HG03060 (cell line): Measurements from ENCODE around the gene PHACTR1.

Experiments used
- ATAC-seq: cut with Tn5 transposase; IDR thresholded peaks from one replicate; pipeline ENCODE4 v1.9.1; 2021; ENCODE audit warnings: low read depth, moderate number of reproducible peaks; ENCODE audit not compliant: unreplicated experiment

PHACTR1 gene

DNA sequence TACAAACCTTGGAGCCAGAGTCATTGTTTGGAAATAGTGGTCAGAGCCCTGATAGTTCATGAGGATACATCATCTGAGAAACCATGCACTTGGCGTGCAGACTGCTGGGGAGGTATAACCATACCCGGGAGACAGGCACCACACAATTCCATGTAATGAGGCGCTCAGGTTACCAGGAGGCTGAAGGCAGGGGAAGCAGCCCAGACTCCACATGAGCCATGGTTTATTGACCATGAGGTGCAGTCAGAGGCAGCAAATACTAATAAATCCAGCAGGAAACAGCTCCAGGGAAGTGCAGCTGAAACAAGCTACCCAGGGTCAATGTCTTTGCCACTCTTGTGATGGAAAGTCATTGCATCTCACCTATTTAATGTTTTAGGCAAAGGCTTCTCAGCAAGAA, 455.7 kb downstream of the PHACTR1 start:
- ATAC-seq = no peak

DNA sequence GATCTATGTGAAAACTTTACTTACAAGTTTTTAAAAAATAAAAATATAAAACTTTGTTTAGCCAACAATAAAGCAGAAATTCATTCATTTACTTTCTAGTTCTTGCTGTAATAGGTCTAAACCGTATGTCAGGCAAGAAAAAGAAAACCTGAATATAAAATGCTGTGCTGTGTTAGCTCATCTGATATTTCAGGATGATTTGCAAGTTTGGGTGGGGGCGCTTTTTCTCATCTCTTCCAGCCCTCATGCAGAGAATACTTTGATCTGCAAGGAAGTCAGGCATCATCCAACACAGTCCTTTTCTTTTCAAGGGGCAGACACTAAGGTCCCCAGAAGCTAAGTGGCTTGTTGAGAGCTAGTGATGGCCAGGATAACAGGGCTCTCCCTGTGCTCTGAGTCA, 458.5 kb downstream of the PHACTR1 start:
- ATAC-seq = no peak

DNA sequence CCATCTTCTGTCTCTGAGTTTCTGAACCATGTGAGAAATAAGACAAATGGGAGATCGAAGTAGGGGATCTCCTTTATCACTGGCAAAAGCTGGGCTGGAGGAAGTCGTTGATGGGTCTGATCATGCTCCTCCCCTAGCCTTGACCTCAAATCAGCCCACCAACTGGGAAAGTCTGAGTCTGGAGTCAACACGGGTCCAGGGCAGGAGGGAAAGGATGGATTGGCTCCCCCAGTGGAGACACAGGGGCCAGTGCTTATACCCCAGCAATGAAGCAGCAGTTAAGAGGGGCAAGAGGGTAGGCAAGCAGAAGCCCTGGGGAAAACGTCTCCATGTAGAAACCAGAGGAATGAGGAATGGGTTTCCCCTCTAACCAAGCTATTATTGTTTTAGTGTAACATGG, 459.2 kb downstream of the PHACTR1 start:
- no peak for ATAC-seq

DNA sequence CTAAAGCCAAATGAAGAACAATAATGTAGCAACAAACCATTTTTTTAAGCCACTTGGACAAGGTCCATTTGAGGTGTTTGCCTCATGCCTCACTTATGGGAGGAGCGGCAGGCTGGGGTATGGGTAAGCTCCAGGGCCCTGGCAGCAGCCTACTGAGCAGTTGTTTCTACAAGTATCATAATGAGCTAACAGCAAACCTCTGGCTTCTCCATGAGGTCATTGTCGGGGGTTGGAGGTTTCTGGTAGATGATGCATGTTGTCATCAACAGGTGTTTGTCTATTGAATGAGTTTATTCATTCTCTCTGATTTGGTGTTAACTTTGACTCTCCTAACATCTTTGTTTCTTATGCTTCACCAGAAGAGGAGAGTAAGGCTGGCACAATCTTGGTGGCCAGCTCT, 461.1 kb downstream of the PHACTR1 start:
- ATAC-seq = no peak

DNA sequence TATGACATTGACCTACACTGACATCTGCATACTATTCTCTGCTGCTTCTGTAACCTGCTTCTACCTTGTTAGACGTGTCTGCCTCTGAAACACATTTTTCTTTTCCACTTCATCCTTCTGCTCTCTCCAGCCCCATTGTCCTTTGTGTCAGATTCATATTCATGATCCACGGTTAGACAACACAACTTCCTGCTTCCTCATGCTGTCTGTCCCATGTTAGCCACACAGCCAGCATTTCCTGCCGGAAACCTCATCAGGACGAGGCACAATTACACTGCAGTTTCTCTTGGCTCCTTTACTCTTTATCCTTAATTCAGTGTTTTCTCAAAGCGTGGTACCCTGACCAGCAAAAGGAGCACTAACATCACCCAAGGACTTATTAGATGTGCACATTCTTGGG, 461.5 kb downstream of the PHACTR1 start:
- ATAC-seq = no peak

DNA sequence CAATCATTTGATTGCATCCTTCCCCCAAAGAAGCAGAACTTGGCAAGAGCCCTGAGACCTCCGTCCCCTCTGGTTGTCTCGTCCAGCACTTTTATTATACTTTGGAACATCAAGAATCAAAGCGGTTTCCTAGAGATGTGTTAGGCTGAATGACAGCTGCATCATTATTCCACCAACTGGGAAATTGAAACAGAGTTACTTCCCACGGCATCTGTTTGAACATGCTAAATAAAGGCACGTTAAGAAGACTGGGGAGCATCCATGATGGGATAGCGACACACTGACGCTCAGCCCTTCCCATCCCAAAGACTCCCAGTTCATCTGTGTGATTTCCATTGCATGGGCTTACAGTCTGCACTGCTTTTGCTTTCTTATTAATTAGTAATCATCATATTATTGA, 464.0 kb downstream of the PHACTR1 start:
- ATAC-seq = no peak

DNA sequence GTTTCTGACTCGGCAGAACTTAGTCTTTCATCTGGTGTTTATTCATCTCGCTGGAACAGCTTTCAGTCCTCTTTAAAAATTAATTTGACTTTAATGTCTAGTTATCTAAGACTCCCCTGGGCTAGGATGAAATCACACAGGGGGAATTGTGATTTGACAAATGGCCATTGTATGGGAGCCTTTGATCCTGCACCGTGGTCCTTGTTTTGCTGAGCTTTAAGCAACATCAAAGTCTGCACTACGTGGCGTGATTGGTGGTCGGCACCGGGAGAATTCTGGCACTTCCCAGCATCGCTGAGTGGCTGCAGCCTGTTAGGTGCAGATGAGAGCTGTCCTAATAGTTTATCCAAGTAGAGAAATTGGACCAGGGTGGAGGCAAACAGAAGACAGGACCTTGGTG, 464.8 kb downstream of the PHACTR1 start:
- ATAC-seq = no peak

DNA sequence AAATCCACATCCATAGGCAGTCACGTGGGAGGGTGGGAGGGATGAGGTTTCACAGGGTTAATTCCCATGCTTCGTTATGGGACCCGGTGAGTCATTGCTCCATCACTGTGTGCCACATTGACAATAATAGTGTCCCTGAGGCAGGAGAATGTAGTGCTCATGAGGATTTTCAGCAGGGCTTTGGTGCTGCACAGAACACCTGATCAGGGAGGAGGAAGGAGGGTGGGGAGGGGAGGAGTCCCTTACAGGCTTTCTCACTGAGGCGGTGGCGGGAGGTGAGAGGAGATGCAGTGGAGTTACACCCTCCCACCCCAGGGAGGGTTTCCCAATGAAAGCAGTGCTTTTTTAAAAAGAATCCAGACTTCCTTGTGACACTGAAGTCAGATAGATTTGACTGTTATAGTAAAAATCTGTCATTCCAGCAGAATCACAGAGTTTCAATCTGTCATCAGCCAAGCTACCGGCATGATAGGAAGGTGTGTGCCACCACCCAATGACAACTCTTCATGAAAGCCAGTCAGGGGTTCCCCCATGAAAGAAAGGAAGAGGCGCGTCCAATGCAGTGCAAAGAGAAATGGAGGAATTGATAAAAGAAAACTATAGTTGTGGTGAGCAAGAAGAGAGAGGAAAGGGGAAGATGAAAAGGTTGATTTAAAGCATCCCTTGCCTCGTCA, 467.0 kb downstream of the PHACTR1 start:
- no peak for ATAC-seq

DNA sequence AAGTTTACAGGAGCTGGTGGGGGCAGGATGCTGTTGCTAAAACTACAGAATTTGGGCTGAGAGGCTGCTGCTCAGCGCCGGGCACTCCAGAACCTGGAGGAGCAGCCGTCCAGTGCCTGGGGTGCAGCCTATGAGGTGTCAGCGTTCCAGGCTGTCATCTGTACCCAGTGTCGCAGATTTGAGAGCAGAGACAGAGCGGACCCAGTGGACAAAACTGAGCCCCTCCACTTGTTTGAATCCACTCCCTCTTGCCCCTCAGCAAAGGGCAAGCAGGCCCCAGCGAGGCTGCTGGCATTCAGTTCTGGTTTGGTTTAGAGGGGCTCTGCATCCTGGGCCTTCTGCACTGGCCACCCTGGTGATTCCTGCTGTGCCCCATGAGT, 467.5 kb downstream of the PHACTR1 start:
- ATAC-seq = no peak

DNA sequence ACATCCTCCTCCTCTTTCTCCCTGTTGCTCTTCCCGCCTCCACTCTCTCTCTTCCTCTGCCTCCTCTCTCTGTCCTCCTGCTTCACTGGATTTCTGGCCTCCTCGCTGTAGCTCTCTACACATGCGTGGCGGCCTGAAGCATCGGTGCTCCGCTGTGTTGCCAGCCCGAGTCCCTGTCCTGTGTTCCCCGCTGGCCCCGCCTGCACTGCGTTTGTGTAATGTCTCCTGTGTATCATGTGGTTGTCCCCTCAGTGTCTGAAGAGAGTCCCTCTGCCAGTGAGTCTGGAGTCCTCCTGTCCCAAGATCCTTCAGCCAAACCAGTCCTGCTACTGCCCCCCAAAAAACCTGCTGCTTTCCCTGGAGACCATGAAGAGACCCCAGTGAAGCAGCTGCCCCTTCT, 468.0 kb downstream of the PHACTR1 start:
- no peak for ATAC-seq

DNA sequence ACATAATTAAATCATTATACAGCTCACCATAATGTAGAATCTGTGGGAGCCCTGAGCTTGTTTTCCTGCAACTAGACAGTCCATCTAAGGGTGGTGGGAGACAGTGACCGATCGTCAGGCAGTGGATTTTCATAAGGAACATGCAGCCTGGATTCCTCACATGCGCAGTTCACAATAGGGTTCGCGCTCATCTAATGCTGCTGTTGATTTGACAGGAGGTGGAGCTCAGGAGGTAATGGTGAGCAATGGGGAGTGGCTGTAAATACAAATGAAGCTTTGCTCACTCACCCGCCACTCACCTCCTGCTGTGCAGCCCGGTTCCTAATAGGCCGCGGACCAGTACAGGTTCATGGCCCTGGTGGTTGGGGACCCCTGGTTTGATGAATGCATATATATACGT, 470.3 kb downstream of the PHACTR1 start:
- no peak for ATAC-seq

DNA sequence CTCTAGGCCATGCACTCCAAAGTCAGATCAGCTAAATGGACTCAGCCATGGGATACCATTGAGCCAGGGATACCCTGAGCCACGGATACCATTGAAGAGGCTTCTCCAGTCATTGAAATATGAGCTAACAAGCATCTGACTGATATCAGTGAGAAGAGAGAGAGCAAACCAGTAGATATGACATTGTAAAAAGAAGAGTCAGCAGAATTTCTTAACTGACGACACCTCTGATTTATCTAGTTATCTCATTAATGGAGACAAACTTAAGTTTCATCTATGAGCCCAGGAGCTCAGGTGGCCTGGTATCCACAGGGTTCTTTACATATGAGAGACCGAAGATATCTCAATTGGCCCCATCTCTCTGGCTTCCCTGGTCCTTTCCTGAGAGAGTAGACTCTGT, 471.1 kb downstream of the PHACTR1 start:
- ATAC-seq = no peak

DNA sequence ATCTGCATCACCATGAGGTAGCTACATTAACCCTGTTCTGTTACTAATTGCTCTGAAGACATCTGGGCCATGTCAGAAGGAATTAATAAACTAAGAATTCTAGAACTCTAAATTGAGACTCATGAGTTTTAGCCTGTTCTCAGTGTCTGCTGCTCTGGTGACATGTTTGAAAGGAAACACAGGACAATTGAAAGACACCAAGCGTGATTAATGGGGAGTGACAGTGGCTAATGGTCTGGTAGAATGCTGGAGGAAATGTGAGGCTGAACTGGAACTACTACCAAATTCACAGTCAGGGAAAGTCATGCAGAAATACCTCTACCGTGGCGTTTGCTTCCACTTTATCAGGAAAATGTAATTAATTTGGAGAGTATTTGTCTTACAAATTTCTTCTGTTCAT, 471.7 kb downstream of the PHACTR1 start:
- no peak for ATAC-seq

DNA sequence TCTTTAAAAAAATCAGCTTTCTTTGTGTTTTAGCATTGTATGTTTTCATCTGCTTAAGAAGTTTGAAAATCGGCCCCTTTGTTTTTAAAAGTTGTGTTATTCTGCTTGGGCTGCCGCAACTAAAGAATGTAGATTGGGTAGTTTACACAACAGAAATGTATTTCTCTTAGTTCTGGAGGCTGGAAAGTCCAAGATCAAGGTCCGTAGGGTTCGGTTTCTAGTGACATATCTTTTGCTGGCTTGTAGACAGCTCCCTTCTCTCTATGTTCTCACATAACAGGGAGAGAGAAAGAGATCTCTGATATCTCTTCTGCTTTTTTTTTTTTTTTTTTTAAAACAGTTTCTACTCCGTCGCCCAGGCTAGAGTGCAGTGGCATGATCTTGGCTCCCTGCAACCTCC, 473.1 kb downstream of the PHACTR1 start:
- no peak for ATAC-seq

DNA sequence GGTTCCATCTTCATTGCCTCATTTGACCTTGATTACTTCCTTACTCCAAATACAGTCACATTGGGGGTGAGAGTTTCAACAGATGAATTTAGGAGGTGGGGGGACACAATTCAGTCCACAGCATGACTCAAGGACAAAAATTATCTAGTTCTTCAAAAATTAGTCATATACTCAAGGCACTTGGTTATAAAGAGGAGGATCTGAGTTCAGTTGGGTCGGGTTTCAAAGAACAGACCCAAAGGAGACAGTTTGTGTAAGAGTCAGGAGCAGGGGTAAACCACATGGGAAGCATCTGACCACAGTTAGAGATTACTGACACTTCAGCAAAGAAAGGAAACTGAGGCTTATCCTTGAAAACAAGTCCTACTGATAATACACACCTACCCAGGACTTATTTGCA, 473.8 kb downstream of the PHACTR1 start:
- ATAC-seq = no peak

DNA sequence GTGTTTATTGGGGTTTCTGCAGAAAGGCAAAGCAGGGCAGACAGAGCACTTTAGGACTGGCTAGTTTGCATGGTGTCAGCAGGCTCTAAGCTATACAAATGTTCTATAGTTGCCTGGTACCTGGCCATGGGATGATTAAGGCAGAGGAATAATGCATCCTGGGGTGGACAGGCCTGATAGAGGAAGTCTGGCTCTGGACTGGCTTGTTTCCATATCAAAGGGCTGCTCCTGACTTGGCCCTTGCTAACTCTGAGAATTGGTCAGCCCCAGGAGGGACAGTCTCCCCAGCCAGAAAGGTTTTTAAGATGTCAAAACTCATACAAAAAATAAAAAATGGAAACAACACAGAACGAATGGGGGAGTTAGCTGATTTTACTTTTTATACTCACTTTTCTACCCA, 474.9 kb downstream of the PHACTR1 start:
- no peak for ATAC-seq

DNA sequence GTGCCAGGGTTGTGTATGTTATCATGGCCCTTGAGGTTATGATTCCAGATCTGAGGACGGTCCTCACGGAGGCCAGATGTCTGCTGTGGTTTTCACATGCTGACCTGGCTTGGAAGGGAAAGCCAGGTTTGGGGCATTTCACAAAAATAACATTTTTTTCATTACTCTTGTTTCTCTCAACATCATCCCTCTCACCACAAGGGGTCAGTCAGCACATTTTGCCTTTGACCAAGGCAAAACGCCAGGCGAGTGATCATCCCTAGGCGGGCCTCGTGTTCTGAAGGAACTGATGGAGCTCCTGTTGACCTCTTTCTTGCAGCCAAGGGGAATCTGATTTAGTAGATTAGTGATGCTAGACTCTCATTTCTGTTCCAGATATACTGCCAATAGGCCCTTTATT, 478.3 kb downstream of the PHACTR1 start:
- ATAC-seq = no peak

DNA sequence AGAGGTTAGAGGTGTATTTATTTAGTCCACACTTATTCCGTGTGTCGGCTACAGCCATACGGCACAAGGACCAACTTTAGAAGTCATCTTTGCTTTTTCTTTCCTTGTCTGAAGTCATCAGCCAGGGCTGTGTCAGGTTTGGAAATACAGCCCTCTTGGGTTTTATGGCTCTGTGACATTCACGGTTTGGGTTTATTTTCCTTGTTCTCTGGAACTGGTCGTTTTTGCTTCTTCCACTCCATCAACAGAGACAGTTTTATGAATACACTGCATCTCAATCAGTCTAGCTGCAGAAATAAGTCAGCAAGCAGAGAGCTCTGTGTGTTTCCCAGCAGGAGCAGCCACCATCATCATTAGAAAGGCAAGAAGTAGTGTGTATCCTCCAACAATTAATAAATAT, 479.2 kb downstream of the PHACTR1 start:
- ATAC-seq = no peak

DNA sequence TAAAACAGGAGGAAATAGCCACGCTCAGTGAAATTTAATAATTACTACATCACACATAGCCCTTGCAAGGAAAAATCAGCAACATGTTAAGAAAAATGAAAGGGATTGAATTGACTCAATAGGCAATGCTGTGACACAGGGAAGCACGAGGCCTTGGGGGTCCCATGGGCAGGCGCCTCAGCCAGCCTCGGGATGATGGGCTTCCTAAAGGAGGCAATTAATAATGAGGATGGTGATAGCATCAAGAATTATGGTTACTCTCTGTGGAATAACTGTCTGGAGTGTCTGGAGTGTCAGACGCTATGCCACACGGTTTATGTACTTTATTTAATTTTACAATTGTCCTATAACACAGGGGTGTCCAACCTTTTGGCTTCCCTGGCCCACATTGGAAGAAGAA, 481.6 kb downstream of the PHACTR1 start:
- ATAC-seq = no peak

DNA sequence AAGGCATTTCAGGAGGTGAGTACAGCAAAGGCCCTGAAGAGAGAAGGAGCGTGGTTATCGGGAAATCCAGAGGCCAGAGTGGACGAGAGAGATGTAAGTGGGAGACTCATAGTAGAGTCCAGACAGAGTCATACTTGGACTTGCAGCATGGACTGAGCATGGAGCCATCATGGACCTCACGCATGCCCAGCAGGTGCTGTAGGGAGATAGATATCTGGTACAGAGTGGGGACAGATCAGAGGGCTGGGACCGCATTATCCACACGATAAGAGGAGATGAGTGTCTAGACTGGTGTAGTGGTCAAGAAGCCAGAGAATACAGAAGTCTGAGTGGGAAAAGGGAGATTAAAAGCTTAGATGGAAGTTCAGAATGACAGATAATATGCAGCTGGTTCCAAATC, 484.8 kb downstream of the PHACTR1 start:
- ATAC-seq = no peak

DNA sequence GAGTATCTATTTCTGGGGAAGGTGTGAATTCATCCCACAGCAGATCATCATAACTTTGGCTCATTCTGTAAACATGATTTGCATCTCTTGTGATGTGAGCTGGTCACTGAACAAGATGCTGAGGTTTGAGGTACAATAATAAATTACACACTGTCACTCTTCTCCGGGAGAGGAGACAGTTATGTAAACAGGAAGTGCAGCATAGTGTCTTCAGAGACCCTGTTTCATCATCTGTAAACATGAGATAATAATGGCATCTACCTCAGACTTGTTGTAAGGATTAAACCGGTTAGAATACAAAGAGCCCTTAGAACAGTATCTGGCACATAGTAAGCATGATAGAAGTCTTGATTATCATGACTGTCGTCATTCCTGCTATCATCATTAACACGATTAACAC, 486.6 kb downstream of the PHACTR1 start:
- no peak for ATAC-seq

DNA sequence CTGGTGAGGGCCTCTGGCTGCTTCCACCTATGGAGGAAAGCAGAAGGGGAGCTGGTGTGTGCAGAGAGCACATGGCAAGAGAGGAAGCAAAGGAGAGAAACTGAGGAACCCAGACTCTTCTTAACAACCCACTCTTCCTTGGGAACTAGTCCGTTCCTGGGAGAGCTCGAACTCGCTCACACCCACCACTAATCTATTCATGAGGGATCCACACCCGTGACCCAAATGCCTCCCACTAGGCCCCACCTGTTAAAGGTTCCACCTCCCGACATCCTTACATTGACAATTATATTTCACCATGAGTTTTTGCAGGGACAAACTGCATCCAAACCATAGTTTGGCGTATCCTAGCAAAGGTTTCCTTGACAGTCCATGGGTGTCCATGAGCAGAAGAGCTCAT, 488.5 kb downstream of the PHACTR1 start:
- no peak for ATAC-seq

DNA sequence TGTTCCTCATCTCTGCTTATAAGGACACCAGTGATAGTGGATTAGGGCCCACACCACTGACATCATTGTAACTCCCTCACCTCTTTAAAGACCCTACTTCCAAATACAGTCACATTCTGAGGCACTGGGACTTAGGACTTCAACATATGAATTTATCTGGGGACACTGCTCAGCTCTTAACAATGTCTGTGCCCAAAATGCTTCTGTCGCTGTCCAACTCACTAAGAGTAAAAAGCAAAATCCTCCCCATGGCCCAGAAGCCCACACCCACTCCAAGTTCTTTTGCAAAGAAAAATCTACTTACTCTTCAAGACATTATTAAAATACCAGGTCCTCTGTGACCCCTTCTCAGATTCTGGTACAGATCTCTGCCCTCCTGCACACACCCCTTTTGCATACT, 495.5 kb downstream of the PHACTR1 start:
- ATAC-seq = no peak
